Mesendoderm (in vitro differentiated cells): ENCODE results near the gene MST1R.
A peak's percentile ranks its signal among the peaks of the same experiment; 100 is the strongest.

Source experiments
- DNase-seq: peaks from one replicate; pipeline ENCODE4 v3.0.0; 2013
- H2AK5ac ChIP-seq: 2 replicates; pipeline ENCODE4 v1.6.1; 2013; ENCODE audit warnings: low read length, inconsistent platforms
- H2BK120ac ChIP-seq: 2 replicates; pipeline ENCODE4 v1.6.1; 2013; ENCODE audit warnings: low read depth, mild to moderate bottlenecking, low read length, moderate library complexity, mixed read lengths
- H2BK15ac ChIP-seq: replicated peaks from 2 replicates; pipeline ENCODE4 v1.6.1; 2013; ENCODE audit warnings: low read depth, mild to moderate bottlenecking, moderate library complexity
- H2BK5ac ChIP-seq: 2 replicates; pipeline ENCODE4 v1.6.1; 2013; ENCODE audit warnings: low read length, inconsistent platforms
- H3K18ac ChIP-seq: 2 replicates; pipeline ENCODE4 v1.6.1; 2013; ENCODE audit warnings: mild to moderate bottlenecking, low read length, mixed read lengths
- H3K23ac ChIP-seq: one replicate; pipeline ENCODE4 v1.6.1; 2013; ENCODE audit warnings: low read length
- H3K27ac ChIP-seq: 2 replicates; pipeline ENCODE4 v1.5.1; 2013; ENCODE audit warnings: low read depth, mild to moderate bottlenecking, inconsistent platforms, low read length, moderate library complexity
- H3K27me3 ChIP-seq: 2 replicates; pipeline ENCODE4 v1.6.1; 2013; ENCODE audit warnings: low read length, control low read depth, mild to moderate bottlenecking, inconsistent platforms; ENCODE audit not compliant: insufficient read depth, poor library complexity
- H3K36me3 ChIP-seq: 2 replicates; pipeline ENCODE4 v1.6.1; 2013; ENCODE audit warnings: low read length, inconsistent platforms; ENCODE audit not compliant: control insufficient read depth, insufficient read depth
- H3K4ac ChIP-seq: one replicate; pipeline ENCODE4 v1.6.1; 2013; ENCODE audit warnings: low read depth, mild to moderate bottlenecking, low read length, moderate library complexity
- H3K4me1 ChIP-seq: 2 replicates; pipeline ENCODE4 v1.6.1; 2013; ENCODE audit warnings: low read depth, low read length, inconsistent platforms; ENCODE audit not compliant: control insufficient read depth
- H3K4me2 ChIP-seq: 2 replicates; pipeline ENCODE4 v1.6.1; 2013; ENCODE audit warnings: low read length
- H3K4me3 ChIP-seq: 2 replicates; pipeline ENCODE4 v1.5.1; 2013; ENCODE audit warnings: mild to moderate bottlenecking, low read length
- H3K56ac ChIP-seq: one replicate; pipeline ENCODE4 v1.6.1; 2013; ENCODE audit warnings: low read length
- H3K79me1 ChIP-seq: 2 replicates; pipeline ENCODE4 v1.6.1; 2013; ENCODE audit warnings: low read length, inconsistent platforms
- H3K79me2 ChIP-seq: 2 replicates; pipeline ENCODE4 v1.6.1; 2013; ENCODE audit warnings: mild to moderate bottlenecking, low read length; ENCODE audit not compliant: control insufficient read depth, insufficient read depth
- H3K9ac ChIP-seq: 2 replicates; pipeline ENCODE4 v1.6.1; 2013; ENCODE audit warnings: low read length, inconsistent platforms
- H4K5ac ChIP-seq: one replicate; pipeline ENCODE4 v1.6.1; 2013; ENCODE audit warnings: low read length
- H4K8ac ChIP-seq: one replicate; pipeline ENCODE4 v1.6.1; 2013; ENCODE audit warnings: low read depth, mild to moderate bottlenecking, control low read depth, low read length, moderate library complexity
- WGBS: extraction: QIAGEN DNeasy Blood & Tissue Kit; methylation state at CpG from one replicate; pipeline ENCODE4 v1.1.7; 2013; ENCODE audit warnings: low lambda C conversion rate, missing lambda C conversion rate; ENCODE audit not compliant: insufficient coverage; ENCODE audit errors: extremely low coverage; 5-methylcytosine and 5-hydroxymethylcytosine counted together

MST1R gene

DNA sequence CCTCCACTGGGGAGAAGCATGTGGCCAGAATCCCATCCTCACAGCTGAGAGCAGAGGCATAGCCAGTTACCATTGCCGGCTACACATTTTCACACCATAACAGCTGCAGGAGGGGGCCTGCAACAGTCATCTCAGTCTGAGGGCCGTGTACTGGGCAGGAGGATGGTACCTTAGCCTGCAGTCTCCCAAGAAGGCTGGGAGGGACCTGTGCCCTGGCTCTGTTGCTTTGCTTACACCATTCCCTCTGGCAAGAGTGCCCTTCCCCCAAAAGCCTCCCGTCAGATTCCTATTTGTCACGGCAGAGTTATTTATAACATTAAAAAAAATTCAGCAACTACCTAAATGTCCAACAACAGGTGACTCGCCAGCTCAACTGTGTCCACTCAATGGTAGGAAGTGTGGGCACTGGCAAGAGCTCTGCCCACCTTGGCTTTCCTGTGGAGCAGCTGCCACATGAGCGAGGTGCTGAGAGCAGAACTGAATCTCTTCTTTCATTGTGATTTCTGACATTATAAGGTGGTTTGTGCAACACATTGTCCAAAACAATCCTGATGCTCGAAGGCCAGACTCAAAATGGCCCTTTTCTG, 38.4 kb downstream of the MST1R start:
- H3K9ac ChIP-seq: no peak overlapping the region
- no peak overlapping the region for H3K23ac ChIP-seq
- no peaks in the 10 kb centered on the region for H3K36me3 ChIP-seq
- H3K4ac ChIP-seq: no peak overlapping the region
- H3K4me2 ChIP-seq: no peak overlapping the region
- no peak overlapping the region for H3K27ac ChIP-seq
- no peak for DNase-seq
- no peaks in the 10 kb centered on the region for H3K27me3 ChIP-seq
- H3K56ac ChIP-seq: no peak overlapping the region
- H3K4me1 ChIP-seq: peaks cover 4% of the 10 kb centered on the region
- no peaks in the 10 kb centered on the region for H3K79me1 ChIP-seq
- H3K79me2 ChIP-seq: no peaks in the 10 kb centered on the region
- H4K8ac ChIP-seq: no peak overlapping the region
- H2AK5ac ChIP-seq: no peak overlapping the region
- H2BK120ac ChIP-seq: no peak overlapping the region
- H4K5ac ChIP-seq: no peak overlapping the region
- H2BK5ac ChIP-seq: no peak overlapping the region
- WGBS: no CpG with 5 or more reads among the region's 7 CpGs
- H3K18ac ChIP-seq: no peak overlapping the region
- no peak overlapping the region for H3K4me3 ChIP-seq
- no peak overlapping the region for H2BK15ac ChIP-seq

DNA sequence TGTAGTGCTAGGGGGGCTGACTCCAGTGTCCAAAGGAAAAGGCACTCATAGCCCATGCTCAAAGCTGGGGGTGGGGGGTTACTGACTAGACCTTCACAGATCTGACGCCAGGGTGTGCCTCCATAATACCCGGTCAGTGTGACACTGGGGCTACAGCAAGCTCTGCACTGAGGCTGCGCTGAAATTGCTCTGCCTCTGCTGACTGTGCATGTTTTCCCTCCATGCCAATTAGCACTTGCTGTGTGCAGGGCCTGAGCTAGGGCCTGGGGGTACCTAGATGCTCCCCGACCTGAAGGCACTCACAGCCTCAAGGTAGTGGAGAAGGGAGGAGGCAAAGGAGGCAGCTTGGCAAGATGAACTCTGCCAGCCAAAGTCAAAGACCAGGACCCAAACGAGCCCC, 39.2 kb downstream of the MST1R start:
- H3K4me1 ChIP-seq: peaks cover 4% of the 10 kb centered on the region
- no CpG with 5 or more reads among the region's 5 CpGs for WGBS
- H3K56ac ChIP-seq: no peak overlapping the region
- no peak overlapping the region for H3K4me3 ChIP-seq
- H3K79me2 ChIP-seq: no peaks in the 10 kb centered on the region
- no peak overlapping the region for H2BK120ac ChIP-seq
- no peak overlapping the region for H2AK5ac ChIP-seq
- H4K8ac ChIP-seq: no peak overlapping the region
- no peaks in the 10 kb centered on the region for H3K79me1 ChIP-seq
- no peak overlapping the region for H2BK15ac ChIP-seq
- no peak overlapping the region for H3K27ac ChIP-seq
- H3K23ac ChIP-seq: no peak overlapping the region
- H3K27me3 ChIP-seq: no peaks in the 10 kb centered on the region
- H3K9ac ChIP-seq: no peak overlapping the region
- no peak overlapping the region for H2BK5ac ChIP-seq
- H3K18ac ChIP-seq: no peak overlapping the region
- H3K4me2 ChIP-seq: no peak overlapping the region
- DNase-seq: no peak
- no peaks in the 10 kb centered on the region for H3K36me3 ChIP-seq
- no peak overlapping the region for H3K4ac ChIP-seq
- no peak overlapping the region for H4K5ac ChIP-seq

DNA sequence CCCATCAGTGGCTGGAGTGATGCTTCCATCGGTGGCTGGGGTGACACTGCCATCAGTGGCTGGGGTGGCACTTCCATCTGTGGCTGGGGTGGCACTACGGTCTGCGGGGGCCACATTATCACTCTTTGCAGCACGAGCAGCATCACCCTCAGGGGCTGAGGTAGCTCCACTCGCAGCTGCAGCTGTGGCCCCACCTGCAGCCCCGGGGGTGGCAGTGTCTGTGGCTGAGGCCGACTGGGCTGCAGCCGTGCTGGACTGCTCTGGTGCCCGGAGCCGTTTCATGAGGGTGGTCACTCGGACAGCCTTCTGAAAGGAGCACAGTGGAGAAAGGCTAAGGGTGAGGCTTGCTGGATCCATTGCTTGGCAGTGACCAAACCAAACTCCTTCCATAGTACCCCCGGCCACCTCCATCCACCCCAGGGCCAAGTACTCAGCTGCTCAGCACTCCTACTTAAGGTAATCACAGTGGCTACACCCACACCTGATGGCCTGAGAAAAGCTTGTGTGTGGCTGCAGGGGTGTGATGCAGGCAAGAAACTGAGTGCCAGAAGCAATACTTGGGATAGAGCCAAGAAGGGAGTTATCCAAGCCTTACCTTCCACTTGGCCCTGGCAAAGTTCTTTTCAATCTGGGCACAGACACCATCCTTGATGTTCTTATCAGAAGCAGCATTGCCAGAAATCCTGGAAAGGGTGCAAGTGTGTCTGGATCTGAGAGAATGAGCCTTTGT, 43.9 kb downstream of the MST1R start:
- no CpG with 5 or more reads among the region's 12 CpGs for WGBS
- Histone ChIP-seq H2BK15ac (no peak overlapping the region), H3K79me2 (peaks cover 4% of the 10 kb centered on the region)

DNA sequence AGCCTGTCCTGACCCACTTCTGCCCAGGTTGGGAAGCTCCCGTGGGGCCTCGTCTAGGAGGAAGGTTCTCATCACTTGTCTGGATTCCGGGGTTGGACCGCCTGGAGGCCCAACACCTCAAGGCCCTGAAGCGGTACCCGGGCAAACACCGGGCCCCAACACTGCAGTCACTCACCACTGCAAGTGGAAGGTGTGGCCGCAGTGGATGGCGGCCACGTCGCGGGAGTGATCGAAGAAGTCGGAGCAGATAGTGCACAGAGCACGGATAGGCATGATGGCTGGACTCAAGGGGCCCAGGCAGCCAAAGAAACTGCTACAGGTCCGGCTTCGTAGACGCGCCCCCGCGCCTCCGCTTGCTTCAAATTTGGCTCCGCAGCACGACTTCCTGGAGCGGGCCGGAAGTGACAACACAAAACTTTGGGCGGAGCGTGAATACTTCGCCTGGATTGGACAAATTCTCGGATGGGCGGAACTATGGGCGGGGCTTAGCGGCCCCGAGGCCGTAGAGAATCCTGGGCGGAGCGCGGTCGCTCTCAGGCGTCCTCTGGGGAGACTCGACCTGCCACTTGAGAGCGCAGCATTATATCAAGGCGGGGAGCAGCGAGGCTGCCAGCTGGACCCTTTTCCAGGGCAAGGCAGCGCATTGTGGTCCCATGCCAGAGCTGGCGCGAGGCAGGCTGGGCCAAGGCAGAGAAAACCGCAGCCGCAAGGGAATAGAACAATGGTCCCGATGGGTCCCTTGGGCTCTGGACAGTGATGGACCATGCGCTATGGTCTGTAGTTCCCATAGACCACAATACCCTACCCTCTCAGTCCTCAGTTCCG, 47.3 kb downstream of the MST1R start, which contains the start of gene TRAIP:
TSS of gene TRAIP (minus strand) at position 384 of the 825 bp plus-strand sequence. CDS start at position 273, 111 bp downstream.
- H3K23ac ChIP-seq: no peak within 1 kb of the TSS
- no peaks in the 10 kb centered on the region for H3K27me3 ChIP-seq
- H4K5ac ChIP-seq: no peak within 1 kb of the TSS
- no peak within 1 kb of the TSS for H3K4ac ChIP-seq
- H3K4me3 ChIP-seq: peak within 1 kb of the TSS; percentile 75
- H3K18ac ChIP-seq: no peak within 1 kb of the TSS
- H3K4me1 ChIP-seq: peaks cover 3% of the 10 kb centered on the region
- H3K56ac ChIP-seq: peak within 1 kb of the TSS; percentile 94
- H3K36me3 ChIP-seq: no peaks in the 10 kb centered on the region
- no peak within 1 kb of the TSS for H3K27ac ChIP-seq
- H2BK5ac ChIP-seq: no peak within 1 kb of the TSS
- WGBS: no CpG with 5 or more reads among the region's 52 CpGs
- peaks cover 7% of the 10 kb centered on the region for H3K79me1 ChIP-seq
- H2BK15ac ChIP-seq: no peak within 1 kb of the TSS
- H2BK120ac ChIP-seq: no peak within 1 kb of the TSS
- H2AK5ac ChIP-seq: no peak within 1 kb of the TSS
- peak within 1 kb of the TSS; percentile 88 for H3K9ac ChIP-seq
- H4K8ac ChIP-seq: no peak within 1 kb of the TSS
- DNase-seq: peak; percentile 96
- peak within 1 kb of the TSS; percentile 70 for H3K4me2 ChIP-seq
- H3K79me2 ChIP-seq: peaks cover 4% of the 10 kb centered on the region

More for the DNA sequence above, 43.9 kb downstream of the MST1R start:
- no peak overlapping the region for H4K8ac ChIP-seq
- H3K79me1 ChIP-seq: peaks cover 4% of the 10 kb centered on the region
- H3K23ac ChIP-seq: no peak overlapping the region
- H2BK120ac ChIP-seq: no peak overlapping the region
- no peaks in the 10 kb centered on the region for H3K36me3 ChIP-seq
- H4K5ac ChIP-seq: no peak overlapping the region
- H3K9ac ChIP-seq: no peak overlapping the region
- no peak overlapping the region for H3K4me3 ChIP-seq
- H2BK5ac ChIP-seq: no peak overlapping the region
- no peak overlapping the region for H2AK5ac ChIP-seq
- no peak overlapping the region for H3K4ac ChIP-seq
- H3K4me2 ChIP-seq: no peak overlapping the region
- no peak overlapping the region for H3K18ac ChIP-seq
- H3K27me3 ChIP-seq: no peaks in the 10 kb centered on the region
- H3K56ac ChIP-seq: no peak overlapping the region
- H3K4me1 ChIP-seq: peaks cover 3% of the 10 kb centered on the region
- no peak overlapping the region for H3K27ac ChIP-seq
- no peak for DNase-seq

DNA sequence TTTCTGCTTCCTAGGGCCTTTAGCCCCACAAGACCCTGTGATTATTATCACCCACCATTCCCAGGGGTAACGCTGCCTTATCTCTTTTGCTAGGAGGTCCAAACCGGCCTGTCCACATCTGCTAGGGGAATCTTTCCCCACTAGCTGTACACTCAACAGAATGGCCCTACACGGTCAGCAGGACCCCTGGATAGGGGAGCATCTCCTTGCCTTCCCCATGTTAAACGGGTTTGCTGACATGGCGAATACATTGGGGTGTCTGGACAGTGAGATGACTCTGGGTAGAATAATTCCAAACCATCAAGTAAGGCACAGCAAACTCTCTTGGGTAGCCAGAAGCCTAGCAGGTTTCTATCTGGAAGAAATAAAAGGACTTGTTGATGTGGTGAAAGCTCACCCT, 48.0 kb downstream of the MST1R start:
- no CpG with 5 or more reads among the region's 5 CpGs for WGBS
- no peak overlapping the region for H3K27ac ChIP-seq
- H3K79me1 ChIP-seq: peaks cover 7% of the 10 kb centered on the region

More for the DNA sequence above, 48.0 kb downstream of the MST1R start:
- Histone ChIP-seq H2BK15ac (no peak overlapping the region), H3K79me2 (peaks cover 4% of the 10 kb centered on the region), H3K36me3 (no peaks in the 10 kb centered on the region), H3K4ac (no peak overlapping the region), H3K4me3 (peak overlapping the region; percentile 75), H3K4me1 (peaks cover 3% of the 10 kb centered on the region), H3K9ac (peak overlapping the region; percentile 88), H3K56ac (peak overlapping the region; percentile 94), H3K27me3 (no peaks in the 10 kb centered on the region), H3K4me2 (peak overlapping the region; percentile 56), H2AK5ac (no peak overlapping the region), H2BK120ac (no peak overlapping the region), H2BK5ac (no peak overlapping the region), H4K8ac (no peak overlapping the region), H3K23ac (no peak overlapping the region), H3K18ac (no peak overlapping the region), H4K5ac (no peak overlapping the region)
- DNase-seq: no peak
